Retinal pigment epithelial cell (primary cell): ENCODE data around the gene CTDSP2.

ENCODE experiments used
- DNase-seq: peaks from one replicate; pipeline ENCODE4 v3.0.0-alpha.2; 2010; ENCODE audit warnings: low read depth
- H3K4me3 ChIP-seq: 2 replicates; pipeline ENCODE4 v1.5.1; 2011; ENCODE audit warnings: mild to moderate bottlenecking, low read length, control low read depth, moderate library complexity
- TF ChIP-seq, protein P1 (sequence below): conservative IDR thresholded peaks from 2 replicates; pipeline ENCODE4 v1.5.1; 2011; ENCODE audit warnings: low read depth, low read length, control low read depth, inconsistent platforms

CTDSP2 gene

DNA sequence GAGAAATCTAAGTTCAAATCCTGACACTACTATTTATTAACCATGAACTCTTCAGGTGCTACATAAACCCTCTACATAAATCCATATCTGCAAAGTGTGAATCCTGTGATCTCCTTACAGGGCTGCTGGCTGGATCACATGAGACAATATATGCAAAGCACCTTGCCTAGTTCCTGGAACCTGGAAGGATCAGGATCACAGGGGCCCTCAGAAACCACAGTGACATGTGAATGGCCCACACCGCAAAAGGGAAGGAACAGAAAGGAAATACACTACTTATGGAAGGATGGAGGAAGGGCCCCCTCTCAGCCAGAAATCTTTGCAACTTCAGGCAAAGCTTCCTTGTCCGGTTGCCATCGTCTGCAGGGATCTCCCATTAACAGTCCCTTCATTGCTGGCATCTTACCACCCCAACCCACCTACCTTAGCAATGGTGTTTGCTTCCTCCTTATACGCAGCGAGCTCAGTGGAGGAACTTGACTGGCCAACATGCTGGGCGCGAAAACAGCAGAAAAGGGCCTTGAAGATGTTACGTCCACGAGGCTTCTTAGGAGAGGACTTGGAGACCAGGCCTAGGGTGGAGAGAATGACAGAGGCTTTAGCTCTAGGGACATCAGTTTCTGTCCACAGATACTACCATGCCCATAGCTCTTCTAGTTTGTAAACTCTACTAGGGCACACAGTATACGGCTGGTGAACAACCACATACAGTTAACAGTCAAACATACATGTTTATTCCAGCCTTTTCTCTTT, 17.3 kb downstream of the CTDSP2 start:
- H3K4me3 ChIP-seq, result no peak overlapping the region
- DNase-seq, result no peak
- TF ChIP-seq, protein P1, sequence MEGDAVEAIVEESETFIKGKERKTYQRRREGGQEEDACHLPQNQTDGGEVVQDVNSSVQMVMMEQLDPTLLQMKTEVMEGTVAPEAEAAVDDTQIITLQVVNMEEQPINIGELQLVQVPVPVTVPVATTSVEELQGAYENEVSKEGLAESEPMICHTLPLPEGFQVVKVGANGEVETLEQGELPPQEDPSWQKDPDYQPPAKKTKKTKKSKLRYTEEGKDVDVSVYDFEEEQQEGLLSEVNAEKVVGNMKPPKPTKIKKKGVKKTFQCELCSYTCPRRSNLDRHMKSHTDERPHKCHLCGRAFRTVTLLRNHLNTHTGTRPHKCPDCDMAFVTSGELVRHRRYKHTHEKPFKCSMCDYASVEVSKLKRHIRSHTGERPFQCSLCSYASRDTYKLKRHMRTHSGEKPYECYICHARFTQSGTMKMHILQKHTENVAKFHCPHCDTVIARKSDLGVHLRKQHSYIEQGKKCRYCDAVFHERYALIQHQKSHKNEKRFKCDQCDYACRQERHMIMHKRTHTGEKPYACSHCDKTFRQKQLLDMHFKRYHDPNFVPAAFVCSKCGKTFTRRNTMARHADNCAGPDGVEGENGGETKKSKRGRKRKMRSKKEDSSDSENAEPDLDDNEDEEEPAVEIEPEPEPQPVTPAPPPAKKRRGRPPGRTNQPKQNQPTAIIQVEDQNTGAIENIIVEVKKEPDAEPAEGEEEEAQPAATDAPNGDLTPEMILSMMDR, result no peak

DNA sequence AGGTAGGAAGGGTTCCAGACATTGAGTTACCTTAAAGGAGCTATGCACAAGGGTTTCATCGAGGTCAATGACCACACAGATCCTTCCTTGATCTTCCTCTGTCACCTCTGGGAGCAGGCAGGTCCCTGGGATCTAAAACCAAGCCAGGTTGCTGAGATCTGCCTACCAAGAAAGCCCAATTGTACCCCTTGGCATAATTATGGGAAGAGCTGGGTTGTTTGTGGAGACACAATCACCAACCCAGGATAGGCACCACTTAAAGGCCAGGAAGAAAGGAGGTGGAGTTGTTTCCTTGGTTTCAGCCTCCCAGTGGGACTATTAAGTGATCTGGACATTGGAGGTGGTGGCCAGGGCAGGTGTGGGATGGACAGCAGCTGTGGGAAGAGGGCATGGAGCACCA, 19.6 kb downstream of the CTDSP2 start:
- no peak overlapping the region for H3K4me3 ChIP-seq
- no peak for DNase-seq
- TF ChIP-seq, protein P1, result no peak

DNA sequence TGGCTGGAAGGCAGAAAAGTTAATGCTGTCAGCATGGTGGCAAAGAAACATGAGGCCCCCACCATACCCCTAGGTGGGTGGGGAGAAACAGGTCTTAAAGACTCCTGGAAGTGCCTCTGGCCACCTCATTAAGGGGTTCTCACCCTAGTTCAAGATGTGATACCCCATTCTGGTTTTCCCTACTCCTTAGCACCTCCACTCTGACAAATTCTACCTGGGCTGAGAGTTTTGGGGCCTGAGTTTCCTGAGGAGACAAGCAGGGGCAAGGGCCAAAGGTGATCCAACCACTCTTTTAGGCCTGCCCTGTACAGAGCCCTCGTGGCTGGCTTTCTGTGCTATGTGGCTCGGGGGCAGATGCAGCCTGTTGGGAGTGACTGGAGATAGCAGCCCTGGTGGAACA, 20.1 kb downstream of the CTDSP2 start:
- no peak overlapping the region for H3K4me3 ChIP-seq
- DNase-seq, result no peak
- TF ChIP-seq, protein P1, result no peak

DNA sequence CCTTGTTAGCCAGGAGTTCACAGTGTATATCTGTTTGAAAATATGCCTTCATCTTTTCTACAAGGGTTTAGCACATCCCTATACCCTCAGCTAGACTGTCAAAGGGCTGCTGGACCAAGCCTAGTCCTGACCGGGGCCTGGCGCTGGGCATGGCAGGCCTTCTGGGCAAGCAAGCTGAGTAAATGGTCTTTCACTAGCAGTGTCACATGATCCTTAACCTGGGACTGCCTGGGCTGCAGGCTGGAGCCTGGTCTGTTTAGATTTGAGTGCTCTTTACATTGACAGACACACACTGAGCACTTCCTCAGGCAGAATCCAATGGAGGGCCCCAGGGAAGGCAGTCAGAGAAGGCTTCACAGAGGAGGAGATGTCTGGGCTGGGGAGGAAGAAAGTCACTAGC, 21.1 kb downstream of the CTDSP2 start:
- no peak overlapping the region for H3K4me3 ChIP-seq
- DNase-seq, result no peak
- TF ChIP-seq, protein P1, result no peak

DNA sequence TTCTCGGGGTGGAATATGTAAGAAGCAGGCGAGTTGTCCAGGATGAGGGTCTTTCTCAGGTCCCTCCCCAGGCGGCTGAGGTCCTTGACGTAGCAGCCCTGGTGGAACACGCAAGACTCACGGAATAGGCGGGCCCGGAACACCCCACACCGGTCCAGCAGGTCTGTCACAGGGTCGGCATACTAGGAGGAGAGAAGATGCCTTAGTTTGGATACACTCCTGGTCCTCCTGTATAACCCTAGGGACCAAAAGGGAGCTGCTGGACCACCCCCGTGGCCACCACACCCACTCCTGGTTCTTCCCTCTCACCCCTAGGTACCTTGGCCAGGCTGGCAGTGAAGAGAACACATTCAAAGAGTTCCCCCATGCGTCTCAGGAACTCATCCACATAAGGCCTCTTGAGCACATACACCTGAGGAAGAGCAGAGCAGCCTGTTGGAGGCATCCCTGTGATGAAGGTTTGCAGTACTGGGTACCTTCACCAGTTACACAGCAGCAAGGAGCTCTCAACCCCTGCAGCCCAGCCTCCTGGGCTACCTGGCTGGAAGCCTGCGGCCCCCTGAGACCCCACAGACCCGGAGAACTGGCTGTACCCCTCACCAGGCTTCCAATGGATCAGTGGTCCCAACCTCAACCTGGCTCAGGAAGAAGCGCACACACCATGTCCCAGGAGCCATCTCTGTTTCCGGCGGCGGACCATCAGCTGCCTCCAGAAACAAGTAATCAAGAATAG, 22.5 kb downstream of the CTDSP2 start:
- DNase-seq, result no peak
- no peak overlapping the region for H3K4me3 ChIP-seq
- TF ChIP-seq, protein P1, result no peak

DNA sequence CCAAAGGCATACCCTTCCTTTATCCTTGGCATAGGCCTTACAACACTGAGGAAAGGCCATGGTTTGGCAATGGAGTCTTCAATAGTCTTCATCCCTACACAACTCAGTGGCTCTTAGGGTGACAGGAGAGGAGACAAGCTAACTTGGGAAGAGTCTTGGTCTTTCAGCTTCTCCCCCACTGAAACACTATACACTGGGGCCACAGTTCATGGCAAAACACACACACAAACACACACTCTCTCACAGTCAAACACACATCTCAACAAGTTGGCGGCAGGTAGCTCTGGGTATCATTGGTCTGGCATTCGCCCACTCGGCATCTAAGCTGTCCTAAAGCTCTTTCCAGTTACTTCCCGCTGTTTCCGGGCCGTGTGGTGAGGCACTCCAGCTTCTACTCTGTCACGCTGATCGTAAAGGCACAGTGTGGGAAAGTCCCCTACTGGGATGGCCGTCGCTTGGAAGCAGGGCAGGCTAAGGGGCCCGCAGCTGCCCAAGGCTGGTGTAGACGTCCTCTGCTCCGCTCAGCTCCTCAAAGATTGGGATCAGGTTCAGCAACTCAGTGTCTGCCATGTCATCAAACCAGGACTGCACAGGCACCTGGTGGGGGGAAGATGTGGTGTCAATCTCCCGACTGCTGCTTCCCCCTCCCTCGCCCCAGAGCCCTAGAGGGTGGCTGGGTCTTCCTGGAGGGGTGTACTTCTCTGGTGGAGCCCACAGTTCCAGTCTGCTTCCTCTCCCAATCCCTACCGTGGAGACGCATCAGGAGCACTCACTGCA, 23.2 kb downstream of the CTDSP2 start:
- TF ChIP-seq, protein P1, result no peak
- DNase-seq, result no peak
- H3K4me3 ChIP-seq, result no peak overlapping the region
